H9 (cell line): Measurements from ENCODE around the gene APCDD1. TPM values are rescaled to one million over a fixed set of nuclear protein-coding genes. Genes with fewer than 3 reads are reported as not detected.
A peak's percentile ranks its signal among the peaks of the same experiment; 100 is the strongest.

ENCODE experiments used
- DNase-seq: peaks from one replicate; pipeline ENCODE4 v3.0.0-alpha.2; 2017
- H2AFZ ChIP-seq: one replicate; pipeline ENCODE4 v1.6.1; 2013; ENCODE audit warnings: mild to moderate bottlenecking, low read length, control low read depth, moderate library complexity
- H2AK5ac ChIP-seq: 2 replicates; pipeline ENCODE4 v1.6.1; 2013; ENCODE audit warnings: low read length, control low read depth, mixed read lengths; ENCODE audit not compliant: insufficient read length
- H2BK120ac ChIP-seq: one replicate; pipeline ENCODE4 v1.6.1; 2013; ENCODE audit warnings: low read depth, mild to moderate bottlenecking, low read length, control low read depth, inconsistent platforms; ENCODE audit not compliant: poor library complexity, severe bottlenecking
- H2BK12ac ChIP-seq: 2 replicates; pipeline ENCODE4 v1.6.1; 2013; ENCODE audit warnings: low read length, control low read depth, mixed read lengths, low read depth; ENCODE audit not compliant: insufficient read length
- H2BK15ac ChIP-seq: 2 replicates; pipeline ENCODE4 v1.6.1; 2013; ENCODE audit warnings: low read depth, low read length, control low read depth
- H2BK20ac ChIP-seq: one replicate; pipeline ENCODE4 v1.6.1; 2013; ENCODE audit warnings: low read depth, mild to moderate bottlenecking, low read length, control low read depth, inconsistent platforms; ENCODE audit not compliant: poor library complexity, severe bottlenecking
- H2BK5ac ChIP-seq: 2 replicates; pipeline ENCODE4 v1.6.1; 2013; ENCODE audit warnings: low read length, control low read depth, mixed read lengths; ENCODE audit not compliant: insufficient read length
- H3K14ac ChIP-seq: 2 replicates; pipeline ENCODE4 v1.6.1; 2013; ENCODE audit warnings: low read length, control low read depth; ENCODE audit not compliant: insufficient read depth
- H3K18ac ChIP-seq: 2 replicates; pipeline ENCODE4 v1.6.1; 2013; ENCODE audit warnings: low read depth, mild to moderate bottlenecking, mixed read lengths, low read length, control low read depth; ENCODE audit not compliant: insufficient read length
- H3K23ac ChIP-seq: 2 replicates; pipeline ENCODE4 v1.6.1; 2013; ENCODE audit warnings: low read length, control low read depth, mixed read lengths, low read depth; ENCODE audit not compliant: insufficient read length
- H3K23me2 ChIP-seq: 2 replicates; pipeline ENCODE4 v1.6.1; 2013; ENCODE audit warnings: low read depth, mild to moderate bottlenecking, mixed read lengths, low read length, control low read depth; ENCODE audit not compliant: insufficient read length, poor library complexity, severe bottlenecking
- H3K27ac ChIP-seq: 2 replicates; pipeline ENCODE4 v1.5.1; 2013; ENCODE audit warnings: low read length, control low read depth, mixed read lengths, low read depth; ENCODE audit not compliant: insufficient read length
- H3K27me3 ChIP-seq: 2 replicates; pipeline ENCODE4 v1.6.1; 2013; ENCODE audit warnings: low read length, control low read depth, inconsistent platforms; ENCODE audit not compliant: insufficient read depth
- H3K4ac ChIP-seq: 2 replicates; pipeline ENCODE4 v1.6.1; 2013; ENCODE audit warnings: low read depth, mild to moderate bottlenecking, control low read depth, inconsistent platforms, low read length, moderate library complexity
- H3K4me1 ChIP-seq: 2 replicates; pipeline ENCODE4 v1.6.1; 2013; ENCODE audit warnings: low read length, control low read depth, inconsistent platforms; ENCODE audit not compliant: insufficient read depth
- H3K4me2 ChIP-seq: 2 replicates; pipeline ENCODE4 v1.6.1; 2013; ENCODE audit warnings: low read length, control low read depth, mixed read lengths; ENCODE audit not compliant: insufficient read length, insufficient read depth
- H3K56ac ChIP-seq: 2 replicates; pipeline ENCODE4 v1.6.1; 2013; ENCODE audit warnings: low read depth, mild to moderate bottlenecking, mixed read lengths, low read length, control low read depth; ENCODE audit not compliant: insufficient read length
- H3K79me1 ChIP-seq: 2 replicates; pipeline ENCODE4 v1.6.1; 2013; ENCODE audit warnings: low read depth, mild to moderate bottlenecking, moderate library complexity, low read length, control low read depth, inconsistent platforms; ENCODE audit not compliant: insufficient read depth, poor library complexity, severe bottlenecking
- H3K79me2 ChIP-seq: 2 replicates; pipeline ENCODE4 v1.6.1; 2013; ENCODE audit warnings: low read length, control low read depth, inconsistent platforms; ENCODE audit not compliant: insufficient read depth
- H3K9ac ChIP-seq: 2 replicates; pipeline ENCODE4 v1.6.1; 2013; ENCODE audit warnings: low read length, control low read depth, mixed read lengths; ENCODE audit not compliant: insufficient read length; ENCODE audit errors: extremely low read depth
- H3K9me3 ChIP-seq: one replicate; pipeline ENCODE4 v1.6.1; 2013; ENCODE audit warnings: low read depth, low read length, inconsistent platforms; ENCODE audit not compliant: control insufficient read depth
- H3T11ph ChIP-seq: one replicate; pipeline ENCODE4 v1.6.1; 2013; ENCODE audit warnings: mild to moderate bottlenecking, low read length, control low read depth, inconsistent platforms
- H4K20me1 ChIP-seq: one replicate; pipeline ENCODE4 v1.6.1; 2013; ENCODE audit not compliant: control insufficient read depth, insufficient read length, insufficient read depth
- H4K5ac ChIP-seq: 2 replicates; pipeline ENCODE4 v1.6.1; 2013; ENCODE audit warnings: low read depth, mild to moderate bottlenecking, mixed read lengths, low read length, control low read depth; ENCODE audit not compliant: insufficient read length
- H4K8ac ChIP-seq: replicated peaks from 2 replicates; pipeline ENCODE4 v1.6.1; 2013; ENCODE audit warnings: low read length, control low read depth, mixed read lengths, low read depth; ENCODE audit not compliant: insufficient read length
- H4K91ac ChIP-seq: 2 replicates; pipeline ENCODE4 v1.6.1; 2013; ENCODE audit warnings: low read depth, mild to moderate bottlenecking, moderate library complexity, mixed read lengths, low read length, control low read depth; ENCODE audit not compliant: insufficient read length
- H3K27ac Mint-ChIP-seq, 3 experiments: 2 replicates in 2 of 3; 3 replicates in 1 of 3; pipeline ENCODE4 v1.8.0; 2020 to 2021; ENCODE audit warnings: mixed read lengths in 3 of 3, mild to moderate bottlenecking in 1 of 3, moderate library complexity in 1 of 3
- H3K27me3 Mint-ChIP-seq: 2 replicates; pipeline ENCODE4 v1.8.0; 2021; ENCODE audit warnings: low read depth, mild to moderate bottlenecking, moderate library complexity, mixed read lengths
- H3K36me3 Mint-ChIP-seq, 3 experiments: 2 replicates in 2 of 3; 3 replicates in 1 of 3; pipeline ENCODE4 v1.8.0; 2020 to 2021; ENCODE audit warnings: low read depth in 3 of 3, mixed read lengths in 3 of 3; ENCODE audit not compliant: insufficient read depth in 1 of 3
- H3K4me1 Mint-ChIP-seq, 2 experiments: 2 replicates each; pipeline ENCODE4 v1.8.0; 2020; ENCODE audit warnings: mixed read lengths in 2 of 2
- H3K4me3 Mint-ChIP-seq, 2 experiments: 2 replicates in 1 of 2; 3 replicates in 1 of 2; pipeline ENCODE4 v1.8.0; 2020 to 2021; ENCODE audit warnings: mild to moderate bottlenecking in 2 of 2, mixed read lengths in 2 of 2, moderate library complexity in 1 of 2
- H3K9me3 Mint-ChIP-seq, 2 experiments: 2 replicates in 1 of 2; 3 replicates in 1 of 2; pipeline ENCODE4 v1.8.0; 2020; ENCODE audit warnings: mild to moderate bottlenecking in 2 of 2, mixed read lengths in 2 of 2, moderate library complexity in 1 of 2
- WGBS: extraction: QIAGEN DNeasy Blood & Tissue Kit; methylation state at CpG from one replicate; pipeline ENCODE4 v1.1.7; 2013; ENCODE audit warnings: missing lambda C conversion rate, low lambda C conversion rate, mixed read lengths; ENCODE audit not compliant: insufficient read length; ENCODE audit errors: extremely low coverage; 5-methylcytosine and 5-hydroxymethylcytosine counted together
- total RNA-seq: library from RNA; stranded (reverse); gene quantifications from 2 replicates; pipeline ENCODE4 v1.2.1, GENCODE V29; 2021
- TF ChIP-seq, protein P1 (sequence below): fragments of 200-600 bp; sonication (generic); conservative IDR thresholded peaks from 3 replicates; pipeline ENCODE4 v1.8.0; 2021; ENCODE audit warnings: antibody characterized with exemption, mild to moderate bottlenecking

The APCDD1 gene
- total RNA-seq, 1 experiment from 2014 or later: 1.8 TPM

DNA sequence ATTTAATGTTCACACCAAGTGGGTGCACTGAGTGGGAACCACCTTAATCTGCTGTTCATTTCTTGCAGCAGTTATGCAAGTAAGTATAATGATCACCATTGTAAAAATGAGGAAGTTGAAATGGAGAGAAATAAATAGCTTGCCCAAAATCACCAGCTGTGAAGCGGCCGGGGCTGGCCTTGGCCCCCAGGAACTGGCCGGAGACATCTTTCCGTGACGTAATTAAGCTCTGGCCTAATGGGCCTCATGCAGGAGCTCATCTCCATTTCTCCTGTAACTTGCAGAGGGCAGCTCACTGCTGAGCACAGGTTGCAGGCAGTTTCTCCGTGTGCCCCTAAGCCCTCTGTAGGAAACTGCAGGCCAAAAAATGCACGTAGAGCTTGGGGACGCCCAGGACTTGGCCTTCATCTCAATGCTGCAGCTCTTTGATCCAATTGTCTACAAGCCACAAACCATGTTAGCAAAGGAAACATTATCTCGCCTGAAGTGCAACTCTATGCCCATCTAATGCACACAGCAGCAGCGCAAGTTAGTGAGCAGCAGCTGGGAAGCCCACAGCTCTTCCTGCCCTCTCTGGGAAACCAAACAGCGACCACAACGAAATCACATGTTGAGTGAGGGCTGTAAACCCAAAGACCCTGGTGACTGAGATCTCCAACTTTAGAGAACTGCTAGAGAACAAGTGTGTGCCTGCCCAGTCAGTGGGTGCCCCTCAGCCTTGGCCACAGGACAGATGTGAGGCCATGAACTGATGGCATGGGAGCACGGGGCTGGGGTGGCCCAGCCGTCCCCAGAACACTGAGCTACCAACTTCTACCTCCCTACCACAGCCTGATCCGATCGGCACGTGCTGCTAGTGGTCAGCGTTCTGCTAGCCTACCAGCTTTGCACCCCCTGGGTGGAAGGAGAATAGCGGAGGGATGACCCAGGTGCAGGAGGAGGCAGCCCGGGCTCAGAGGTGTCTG is 28.8 kb downstream of the APCDD1 start:
- no peak overlapping the region for H2BK12ac ChIP-seq
- no peak overlapping the region for H3K56ac ChIP-seq
- no peak overlapping the region for H3K4ac ChIP-seq
- no peaks in the 10 kb centered on the region for H4K20me1 ChIP-seq
- H3K27me3 ChIP-seq: peaks cover 17% of the 10 kb centered on the region
- H2BK120ac ChIP-seq: no peak overlapping the region
- TF ChIP-seq, protein P1, sequence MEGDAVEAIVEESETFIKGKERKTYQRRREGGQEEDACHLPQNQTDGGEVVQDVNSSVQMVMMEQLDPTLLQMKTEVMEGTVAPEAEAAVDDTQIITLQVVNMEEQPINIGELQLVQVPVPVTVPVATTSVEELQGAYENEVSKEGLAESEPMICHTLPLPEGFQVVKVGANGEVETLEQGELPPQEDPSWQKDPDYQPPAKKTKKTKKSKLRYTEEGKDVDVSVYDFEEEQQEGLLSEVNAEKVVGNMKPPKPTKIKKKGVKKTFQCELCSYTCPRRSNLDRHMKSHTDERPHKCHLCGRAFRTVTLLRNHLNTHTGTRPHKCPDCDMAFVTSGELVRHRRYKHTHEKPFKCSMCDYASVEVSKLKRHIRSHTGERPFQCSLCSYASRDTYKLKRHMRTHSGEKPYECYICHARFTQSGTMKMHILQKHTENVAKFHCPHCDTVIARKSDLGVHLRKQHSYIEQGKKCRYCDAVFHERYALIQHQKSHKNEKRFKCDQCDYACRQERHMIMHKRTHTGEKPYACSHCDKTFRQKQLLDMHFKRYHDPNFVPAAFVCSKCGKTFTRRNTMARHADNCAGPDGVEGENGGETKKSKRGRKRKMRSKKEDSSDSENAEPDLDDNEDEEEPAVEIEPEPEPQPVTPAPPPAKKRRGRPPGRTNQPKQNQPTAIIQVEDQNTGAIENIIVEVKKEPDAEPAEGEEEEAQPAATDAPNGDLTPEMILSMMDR: no peak
- no peak overlapping the region for H4K5ac ChIP-seq
- WGBS: no CpG with 5 or more reads among the region's 20 CpGs
- no peak overlapping the region for H3K14ac ChIP-seq
- H3K27me3 Mint-ChIP-seq: peaks cover 41% of the 10 kb centered on the region
- DNase-seq: no peak
- H3K4me3 Mint-ChIP-seq: no peak overlapping the region
- no peak overlapping the region for H3K18ac ChIP-seq
- H3K9me3 ChIP-seq: no peaks in the 10 kb centered on the region
- H2AK5ac ChIP-seq: no peak overlapping the region
- H4K91ac ChIP-seq: no peak overlapping the region
- H3K4me1 Mint-ChIP-seq: peaks cover 23% of the 10 kb centered on the region in 2 experiments
- no peak overlapping the region for H2BK15ac ChIP-seq
- H4K8ac ChIP-seq: no peak overlapping the region
- H3K23ac ChIP-seq: no peak overlapping the region
- peak overlapping the region in 1 of 3 experiments; percentile 55; a peak in 1 of 7 replicates for H3K27ac Mint-ChIP-seq
- H3K79me2 ChIP-seq: no peaks in the 10 kb centered on the region
- no peaks in the 10 kb centered on the region for H3K23me2 ChIP-seq
- peaks cover 2 to 4% of the 10 kb centered on the region in 2 experiments; a peak in 2 of 5 replicates for H3K9me3 Mint-ChIP-seq
- H3K27ac ChIP-seq: no peak overlapping the region
- H2BK20ac ChIP-seq: no peak overlapping the region
- no peak overlapping the region for H2BK5ac ChIP-seq
- no peak overlapping the region for H3K9ac ChIP-seq
- peaks cover under 1% of the 10 kb centered on the region; the same call in 1 of the 2 replicates for H3K4me1 ChIP-seq
- H3K79me1 ChIP-seq: no peaks in the 10 kb centered on the region
- peaks cover 7 to 14% (median 11%) of the 10 kb centered on the region in 3 experiments; a peak in 5 of 7 replicates for H3K36me3 Mint-ChIP-seq
- H3T11ph ChIP-seq: no peak overlapping the region
- H2AFZ ChIP-seq: no peak overlapping the region
- H3K4me2 ChIP-seq: no peak overlapping the region
